TTC549 (cell line): ENCODE measurements around the gene CFAP251.
"Not testable (repeated sequence)": the region's sequence is repeated elsewhere in the genome, so short reads cannot be mapped to it uniquely, and the experiment has no call there.

ENCODE experiments used
- FAIRE-seq: peaks from 2 replicates; lab custom pipeline; 2012; peaks lifted over from hg19 to GRCh38; lab: Jason Lieb, UNC

Gene CFAP251

DNA sequence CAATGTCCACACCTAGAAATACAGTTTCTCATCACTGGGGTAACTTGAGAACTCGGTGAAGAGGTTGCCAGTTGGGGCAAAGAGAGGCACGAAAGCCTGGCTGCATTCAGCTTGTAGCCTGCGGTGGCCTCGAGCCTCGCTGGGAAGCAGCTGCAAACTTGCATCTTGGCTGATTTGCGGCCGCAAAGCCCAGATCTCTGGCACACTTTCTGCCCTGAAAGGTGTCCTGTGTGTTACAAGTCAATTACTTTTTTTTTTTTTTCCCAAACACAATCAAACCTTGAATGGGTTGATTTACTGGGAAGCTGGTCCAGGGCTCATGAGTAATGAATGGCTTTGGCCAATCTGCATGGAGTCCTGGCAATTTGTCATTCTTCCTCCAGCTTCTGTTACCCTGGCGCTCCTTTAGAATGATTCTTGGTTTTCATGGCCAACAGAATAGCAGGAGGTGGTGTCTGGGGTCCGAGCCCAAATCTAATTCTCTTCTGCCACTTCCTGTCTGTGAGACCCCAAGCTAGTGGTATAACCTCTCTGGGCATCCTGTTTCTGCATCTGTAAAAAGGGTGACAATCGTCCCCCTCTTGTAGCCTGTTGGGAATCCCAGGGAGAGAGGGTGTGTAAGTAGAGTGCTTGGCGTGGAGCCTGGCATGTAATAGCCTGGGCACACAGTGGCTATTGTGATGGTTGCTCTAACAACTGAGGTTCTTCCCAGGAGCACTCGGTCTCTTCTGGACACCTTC lies 109.9 kb downstream of the CFAP251 start:
- FAIRE-seq: no peak

DNA sequence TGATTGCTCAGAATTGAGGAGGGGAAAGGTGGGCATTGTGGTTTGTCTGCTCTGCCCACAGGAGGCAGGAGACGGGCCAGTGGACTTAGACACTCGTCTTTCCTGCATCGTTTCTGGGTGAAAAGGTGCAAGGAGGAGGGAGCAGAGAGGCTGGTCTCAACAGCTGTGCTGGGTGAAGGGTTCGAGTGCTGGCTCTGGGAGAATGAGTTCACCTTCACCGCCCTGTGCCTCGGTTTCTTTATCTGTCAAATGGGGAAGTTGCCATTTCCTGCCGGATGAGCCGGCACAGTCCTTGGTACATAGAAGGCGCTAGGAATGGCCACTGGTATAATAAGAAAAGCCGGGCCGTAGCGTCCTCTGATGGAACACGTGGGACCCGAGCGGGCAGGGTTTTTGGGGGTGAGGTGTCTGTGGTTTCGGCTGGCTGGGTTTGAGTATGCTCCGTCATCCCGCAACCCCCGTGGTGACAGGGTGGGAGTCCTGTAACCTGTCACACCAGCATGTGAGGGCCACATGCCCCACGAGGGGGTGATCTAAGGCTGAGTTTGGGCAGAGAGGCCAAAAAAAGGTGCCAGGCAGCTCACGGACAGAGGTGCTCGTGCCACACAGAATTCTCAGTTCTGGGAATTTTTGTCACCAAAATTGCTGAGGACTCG lies 110.6 kb downstream of the CFAP251 start:
- no peak for FAIRE-seq

DNA sequence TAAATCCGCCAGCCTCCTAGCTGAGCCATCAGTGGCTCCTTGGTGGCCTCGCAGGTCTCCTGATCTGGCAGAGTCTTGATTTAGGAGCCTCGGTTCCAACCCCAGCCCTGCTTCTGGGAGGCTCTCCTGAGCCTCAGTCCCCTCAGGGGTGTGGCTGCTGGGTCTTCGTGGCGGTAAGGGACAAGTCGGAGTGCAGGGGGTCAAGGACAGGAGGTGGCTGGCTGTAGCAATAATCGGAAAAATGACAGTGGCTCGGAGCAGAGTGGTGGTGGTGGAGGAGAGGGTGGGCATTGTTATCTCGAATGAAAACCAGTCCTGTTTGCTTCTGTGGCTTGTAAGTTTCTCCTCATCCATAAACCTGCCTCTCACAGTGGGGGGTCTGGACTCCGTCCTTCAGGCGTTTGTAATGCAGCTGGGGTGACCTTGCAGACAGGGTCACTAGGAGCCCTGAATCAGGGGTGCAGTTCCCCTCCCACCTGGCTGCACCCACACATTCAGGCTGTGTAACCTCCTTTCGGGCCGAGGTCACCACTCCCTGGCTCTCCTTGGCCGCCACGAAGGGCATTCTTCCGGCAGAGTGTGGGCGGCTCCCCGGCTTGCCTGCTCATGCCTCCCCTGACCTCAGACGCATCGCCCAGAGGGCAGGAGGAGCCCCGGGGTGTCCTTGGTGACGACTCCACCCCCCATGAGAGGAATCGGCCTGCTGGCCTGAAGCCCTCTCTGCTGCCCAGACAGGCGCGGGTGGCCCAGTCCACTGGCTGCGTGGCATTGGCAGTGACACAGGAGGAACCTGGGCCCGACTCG lies 111.4 kb downstream of the CFAP251 start:
- no peak for FAIRE-seq

DNA sequence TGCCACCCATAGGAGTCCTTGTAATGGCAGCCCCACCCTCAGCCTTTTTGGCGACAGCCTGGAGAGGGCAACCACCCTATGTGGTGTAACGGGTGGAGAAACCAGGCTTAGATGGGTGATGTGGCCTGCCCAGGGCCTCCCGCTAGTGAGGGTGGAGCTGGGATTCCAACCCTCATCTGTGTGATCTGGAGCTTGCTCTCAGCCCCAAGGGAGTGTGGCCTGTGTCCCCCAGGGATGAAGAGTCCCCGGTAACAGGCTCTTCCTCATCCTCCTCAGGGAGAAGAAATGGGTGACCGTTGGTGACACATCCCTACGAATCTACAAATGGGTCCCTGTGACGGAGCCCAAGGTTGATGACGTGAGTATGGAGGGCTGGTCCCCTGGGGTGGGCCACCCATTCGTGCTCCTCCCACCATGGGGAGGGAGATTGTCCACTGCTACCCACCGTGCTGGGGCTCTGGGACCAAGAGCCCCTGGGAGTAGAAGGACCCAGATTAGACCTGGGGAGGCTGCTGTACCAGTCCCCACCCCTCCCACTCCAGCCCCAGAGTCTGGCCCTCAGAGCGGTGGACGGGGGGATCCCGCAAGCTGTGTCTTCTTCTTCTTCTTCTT lies 112.1 kb downstream of the CFAP251 start:
- no peak for FAIRE-seq

DNA sequence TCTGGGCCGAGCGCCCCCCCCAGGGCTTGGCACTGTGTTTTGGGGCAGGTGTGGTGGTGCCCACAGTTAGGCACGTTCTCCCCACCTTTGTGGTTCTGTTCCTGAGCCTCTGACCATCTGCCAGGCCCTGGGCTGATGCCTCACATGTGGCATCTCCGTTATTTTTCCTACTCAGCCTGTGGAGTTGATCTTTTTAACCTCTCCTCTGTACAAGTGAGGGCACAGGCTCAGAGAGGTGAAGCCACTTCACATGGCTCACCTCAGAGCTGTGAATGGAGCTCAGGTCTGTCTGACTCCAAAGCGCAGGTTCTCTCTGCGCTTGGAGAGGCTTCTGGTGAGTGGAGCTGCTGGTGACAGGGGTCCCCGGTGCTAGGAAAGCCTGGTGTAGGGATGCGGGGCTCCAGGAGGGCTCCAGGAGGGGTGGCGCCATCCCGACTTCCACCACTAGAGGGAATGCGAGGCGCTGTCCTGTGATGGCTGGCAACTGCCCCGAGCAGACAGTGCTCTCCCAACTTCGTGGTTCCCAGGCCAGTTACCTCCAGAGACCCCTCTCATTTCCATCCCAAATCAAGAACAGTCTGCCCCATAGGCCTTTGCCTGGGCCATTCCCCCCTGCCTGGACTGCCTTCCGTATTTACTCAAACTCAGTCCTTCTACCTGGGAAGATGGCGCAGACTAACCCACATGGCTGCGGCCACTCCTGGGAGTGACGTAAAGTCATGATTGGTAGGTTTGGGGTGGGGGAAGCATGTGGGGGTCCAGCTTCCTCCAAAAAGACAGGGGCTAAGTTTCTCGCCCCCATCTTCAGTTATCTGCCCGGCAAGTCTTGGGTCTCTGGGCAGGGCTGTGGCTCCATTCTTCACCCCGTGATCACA lies 113.2 kb downstream of the CFAP251 start:
- no peak for FAIRE-seq

DNA sequence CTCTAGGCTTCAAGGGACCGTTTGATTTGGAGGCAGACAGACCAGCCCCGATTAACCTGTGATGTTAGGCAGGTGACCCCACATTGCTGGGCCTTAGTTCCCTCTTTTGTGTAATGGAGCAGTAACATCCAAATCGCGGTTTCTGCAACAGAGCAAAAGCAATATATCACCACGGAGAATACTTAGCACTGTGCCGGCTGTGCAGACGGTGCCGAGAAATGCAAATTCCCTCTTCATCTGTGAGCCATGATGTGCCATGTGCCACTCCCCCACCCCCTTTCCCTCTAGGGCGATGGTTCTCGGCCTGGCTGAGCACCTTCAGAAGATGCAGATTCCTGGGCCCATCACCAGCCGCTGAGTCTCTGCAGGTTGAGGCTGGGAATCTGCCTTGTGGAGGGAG lies 114.2 kb downstream of the CFAP251 start:
- no peak for FAIRE-seq

DNA sequence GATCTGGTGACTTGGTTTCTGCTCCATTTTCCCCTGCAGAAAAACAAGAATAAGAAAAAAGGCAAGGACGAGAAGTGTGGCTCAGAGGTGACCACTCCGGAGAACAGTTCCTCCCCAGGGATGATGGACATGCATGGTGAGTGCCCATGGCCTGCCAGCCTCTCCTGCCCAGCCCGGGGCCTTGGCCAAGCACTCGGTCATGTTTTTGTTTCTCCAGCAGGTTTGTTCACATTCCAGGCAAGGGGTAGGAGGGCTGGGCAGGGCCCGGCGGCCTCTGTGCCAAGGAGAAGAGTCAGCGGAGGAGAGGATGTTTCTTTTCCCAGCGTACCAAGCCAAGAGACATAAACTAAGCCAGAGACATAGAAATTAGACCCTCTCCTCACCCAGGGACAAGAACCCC lies 116.9 kb downstream of the CFAP251 start:
- no peak for FAIRE-seq

DNA sequence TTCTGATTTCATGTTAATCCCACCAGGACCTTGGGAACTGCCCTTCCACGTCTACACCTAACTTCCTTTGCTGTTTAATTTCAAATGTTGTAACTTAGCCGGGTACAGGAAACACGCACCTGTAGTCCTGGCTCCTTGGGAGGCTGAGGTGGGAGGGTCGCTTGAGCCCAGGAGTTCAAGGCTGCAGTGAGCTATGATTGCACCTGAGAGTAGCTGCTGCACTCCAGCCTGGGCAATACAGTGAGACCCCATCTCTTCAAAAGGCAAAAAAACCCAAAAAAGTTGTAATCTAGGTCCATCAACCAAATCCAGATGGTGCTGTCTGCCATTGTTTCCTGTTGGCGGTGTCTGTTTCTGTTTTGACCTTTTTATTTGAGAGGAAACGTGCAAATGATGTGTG lies 117.8 kb downstream of the CFAP251 start:
- no peak for FAIRE-seq

DNA sequence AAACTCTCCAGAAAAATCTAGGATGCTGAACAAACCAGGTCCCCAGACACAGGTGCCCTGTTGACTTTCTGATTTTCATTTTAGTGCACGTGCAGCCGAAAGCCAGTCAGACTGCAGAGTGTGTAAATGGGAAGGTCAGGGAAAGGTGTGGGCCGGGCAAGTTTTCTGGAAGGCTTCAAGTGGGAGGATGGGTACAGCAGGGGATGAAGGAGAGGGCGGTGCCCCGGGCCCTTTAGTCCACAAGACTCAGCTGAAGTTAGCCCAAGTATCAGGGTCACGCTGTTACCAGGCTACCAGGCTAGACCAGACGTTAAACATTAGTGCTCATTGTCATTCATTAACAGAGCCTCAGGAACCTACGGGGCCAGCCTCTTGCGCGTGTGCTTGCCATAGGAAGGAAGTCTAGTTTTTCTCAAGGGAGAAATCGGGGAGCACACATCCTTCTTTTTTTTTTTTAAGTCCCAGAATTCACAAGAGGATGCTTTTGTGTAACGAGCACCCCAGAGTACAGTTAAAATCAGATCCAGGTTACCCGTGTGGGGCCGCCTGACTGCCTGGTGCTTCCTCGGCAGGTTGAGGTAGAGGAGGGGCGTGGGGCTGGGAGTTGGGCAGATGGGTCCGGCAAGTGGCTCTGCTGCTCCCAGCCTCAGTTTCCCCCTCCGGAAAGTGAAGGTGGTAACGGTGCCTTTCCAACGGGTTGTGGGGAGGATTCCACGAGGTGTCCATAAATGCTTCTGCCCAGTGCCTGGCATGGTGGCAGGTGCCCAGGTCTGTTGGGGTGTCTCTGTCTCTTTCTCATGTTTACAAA lies 122.4 kb downstream of the CFAP251 start:
- FAIRE-seq: no peak

DNA sequence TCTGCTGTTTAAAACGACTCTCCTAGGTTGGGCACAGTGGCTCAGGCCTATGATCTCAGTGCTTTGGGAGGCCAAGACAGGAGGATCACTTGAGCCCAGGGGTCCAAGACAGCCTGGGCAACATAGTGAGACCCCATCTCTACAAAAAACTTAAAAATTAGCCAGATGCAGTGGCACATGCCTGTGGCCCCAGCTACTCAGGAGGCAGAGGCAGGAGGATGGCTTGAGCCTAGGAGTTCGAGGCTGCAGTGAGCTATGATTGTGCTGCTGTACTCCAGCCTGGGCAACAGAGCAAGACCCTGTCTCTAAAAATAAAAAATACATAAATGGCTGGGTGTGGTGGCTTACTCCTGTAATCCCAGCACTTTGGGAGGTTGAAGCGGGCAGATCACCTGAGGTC lies 123.1 kb downstream of the CFAP251 start:
- not testable (repeated sequence) for FAIRE-seq

DNA sequence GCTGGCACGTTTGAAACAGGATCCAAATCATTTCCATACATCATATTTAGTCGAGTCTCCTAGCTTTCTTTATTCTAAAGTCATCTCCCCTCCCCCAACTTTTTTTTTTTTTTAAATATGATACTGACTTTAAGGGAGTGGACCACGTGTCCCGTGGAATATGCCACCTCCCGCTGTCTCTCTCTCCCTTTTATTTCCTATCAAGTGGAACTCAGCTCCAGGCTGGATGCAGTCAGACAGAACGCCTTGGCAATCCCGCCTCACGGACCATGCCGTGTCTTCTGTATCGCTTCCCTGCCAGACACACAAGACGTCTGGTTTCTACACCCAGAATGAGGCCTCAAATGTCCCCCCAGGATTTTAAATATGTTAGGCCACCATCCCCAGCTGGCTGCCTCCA lies 124.5 kb downstream of the CFAP251 start:
- no peak for FAIRE-seq

DNA sequence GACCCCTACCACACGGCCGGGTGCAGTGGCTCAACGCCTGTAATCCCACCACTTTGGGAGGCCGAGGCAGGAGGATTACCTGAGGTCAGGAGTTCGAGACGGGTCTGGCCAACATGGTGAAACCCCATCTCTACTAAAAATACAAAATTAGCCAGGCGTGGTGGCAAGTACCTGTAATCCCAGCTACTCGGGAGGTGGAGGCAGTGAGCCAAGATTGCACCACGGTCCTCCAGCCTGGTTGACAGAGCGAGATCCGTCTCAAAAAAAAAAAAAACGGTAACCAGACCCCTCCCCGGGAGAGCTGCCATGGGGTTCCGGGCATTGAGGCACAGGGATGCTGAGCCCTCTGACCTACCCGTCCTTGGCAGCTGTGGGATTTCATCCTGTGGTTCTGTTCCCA lies 125.1 kb downstream of the CFAP251 start:
- no peak for FAIRE-seq

DNA sequence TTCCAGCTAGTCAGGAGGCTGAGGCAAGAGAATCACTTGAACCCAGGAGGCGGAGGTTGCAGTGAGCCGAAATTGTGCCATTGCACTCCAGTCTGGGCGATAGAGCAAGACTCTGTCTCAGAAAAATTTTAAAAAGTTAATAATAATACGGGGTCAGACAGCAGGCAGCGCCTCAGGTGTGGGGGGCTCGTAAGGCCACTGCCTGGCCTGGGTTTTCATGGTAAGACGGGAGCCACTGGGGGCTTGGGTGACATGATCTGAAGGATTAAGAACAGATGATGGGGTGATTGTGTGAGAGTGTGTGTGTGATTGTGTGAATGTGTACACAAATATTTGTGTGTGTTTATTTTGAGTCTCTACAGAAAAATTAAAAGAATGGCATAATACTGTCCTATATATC lies 126.9 kb downstream of the CFAP251 start:
- no peak for FAIRE-seq

DNA sequence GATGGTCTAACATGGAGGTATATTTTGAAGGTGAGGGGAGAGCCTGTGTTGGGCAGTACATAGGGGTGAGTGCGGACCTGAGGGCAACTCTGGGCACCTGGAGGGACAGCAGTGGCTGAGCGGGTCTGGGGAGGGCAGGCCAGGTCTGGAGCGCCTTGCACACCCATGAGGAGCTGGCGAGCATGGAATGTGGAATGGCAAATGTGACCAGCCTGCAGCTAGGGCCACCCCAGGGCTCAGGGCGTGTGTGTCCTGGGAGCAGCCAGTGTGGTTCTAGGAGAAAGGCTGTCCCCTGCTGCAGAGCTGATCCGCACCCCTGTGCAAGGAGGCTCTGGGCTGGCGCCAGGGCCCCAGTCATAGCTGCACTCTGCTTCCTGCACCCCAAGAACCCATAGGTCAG lies 127.8 kb downstream of the CFAP251 start:
- FAIRE-seq: no peak

DNA sequence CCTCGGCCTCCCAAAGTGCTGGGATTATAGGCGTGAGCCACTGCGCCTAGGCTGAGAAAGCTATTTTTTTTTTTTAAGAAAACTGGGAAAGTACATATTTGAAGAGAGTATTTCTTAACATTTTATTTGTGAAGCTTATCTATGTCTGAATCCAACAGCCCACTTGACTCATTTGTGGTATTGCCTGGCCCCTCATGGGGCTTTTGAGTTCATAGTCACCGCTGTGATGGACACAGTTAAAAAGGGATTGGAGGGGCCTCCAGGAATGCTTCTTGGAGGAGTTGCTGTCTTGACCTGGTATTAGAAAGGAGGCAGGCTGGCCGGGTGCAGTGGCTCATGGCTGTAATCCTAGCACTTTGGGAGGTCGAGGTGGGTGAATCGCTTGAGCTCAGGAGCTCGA lies 129.8 kb downstream of the CFAP251 start:
- FAIRE-seq: no peak

DNA sequence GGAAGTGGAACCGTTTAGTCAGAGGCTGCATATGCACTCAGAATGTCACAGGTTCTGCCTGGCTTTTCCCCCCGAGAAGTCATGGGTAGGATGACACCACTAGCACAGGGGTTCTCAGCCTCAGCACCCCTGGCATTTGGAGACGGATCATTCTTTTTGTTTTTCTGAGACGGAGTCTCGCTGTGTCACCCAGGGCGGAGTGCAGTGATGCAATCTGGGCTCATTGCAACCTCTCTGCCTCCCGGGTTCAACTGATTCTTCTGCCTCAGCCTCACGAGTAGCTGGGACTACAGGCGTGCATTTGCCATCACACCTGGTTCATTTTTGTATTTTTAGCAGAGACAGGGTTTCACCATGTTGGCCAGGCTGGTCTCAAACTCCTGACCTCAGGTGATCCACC lies 131.4 kb downstream of the CFAP251 start:
- FAIRE-seq: no peak

DNA sequence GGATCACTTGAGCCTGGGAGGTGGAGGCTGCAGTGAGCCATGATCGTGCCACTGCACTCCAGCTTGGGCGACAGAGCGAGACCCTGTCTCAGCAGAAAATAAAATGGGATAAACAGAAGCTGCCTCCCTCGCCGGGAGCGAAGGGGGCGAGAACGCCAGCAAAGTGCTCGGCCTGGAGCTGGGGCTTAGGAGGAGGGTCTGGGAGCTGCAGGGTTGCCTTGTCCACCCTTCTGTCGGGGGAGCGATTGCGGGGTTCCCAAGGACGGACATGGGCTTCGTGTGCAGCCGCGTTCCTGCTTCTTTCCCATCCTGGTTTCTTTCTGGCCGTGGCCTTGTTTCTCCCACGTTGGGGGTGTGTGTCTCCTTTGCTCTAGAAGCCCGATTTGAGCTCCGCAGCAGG lies 132.3 kb downstream of the CFAP251 start:
- FAIRE-seq: no peak

DNA sequence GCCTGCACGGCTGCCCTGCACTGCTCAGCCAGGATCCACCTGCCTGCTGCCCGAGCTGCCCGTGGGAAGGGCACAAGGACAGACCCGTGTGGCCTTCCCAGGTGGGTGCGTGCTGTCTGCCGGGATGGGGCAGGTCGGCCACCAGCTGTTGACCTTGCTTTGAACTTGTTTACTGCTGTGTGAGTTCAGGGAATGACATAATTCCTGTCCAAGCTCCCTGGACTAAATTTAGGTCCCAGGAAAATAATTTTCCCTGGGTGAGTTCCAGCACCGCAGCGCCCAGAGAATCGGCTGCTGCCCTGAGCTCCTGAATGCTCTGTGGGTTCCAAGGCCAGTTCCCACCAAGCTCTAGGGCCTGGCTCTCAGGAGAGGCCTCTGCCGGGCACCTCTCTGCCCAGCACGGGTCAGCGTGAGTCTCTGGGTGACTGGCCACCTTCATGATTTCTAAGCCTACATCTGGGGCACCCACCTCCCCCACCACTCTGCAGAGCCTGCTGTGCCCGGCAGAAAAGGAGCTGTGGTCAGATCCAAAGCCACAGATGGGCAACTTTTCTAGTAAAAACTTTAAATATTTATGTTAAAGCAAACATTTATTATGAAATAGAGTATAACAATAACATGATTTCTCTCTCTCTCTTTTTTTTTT lies 133.0 kb downstream of the CFAP251 start:
- FAIRE-seq: no peak

DNA sequence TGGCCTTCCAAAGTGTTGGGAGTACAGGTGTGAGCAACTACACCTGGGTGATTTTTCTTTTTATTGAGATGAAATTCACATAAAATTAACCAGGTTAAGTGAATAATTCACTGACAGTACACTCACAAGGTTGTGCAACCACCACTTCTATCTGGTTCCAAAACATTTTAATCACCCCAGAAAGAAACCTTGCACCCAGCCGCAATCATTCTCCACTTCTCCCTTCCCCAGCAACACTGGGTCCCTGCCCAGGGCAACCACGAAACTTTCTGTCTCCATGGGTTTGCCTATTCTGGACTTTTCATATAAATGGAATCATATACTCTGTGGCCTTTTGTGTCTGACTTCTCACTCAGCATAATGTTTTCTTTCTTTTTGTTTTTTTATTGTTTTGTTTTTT lies 133.9 kb downstream of the CFAP251 start:
- no peak for FAIRE-seq
